HepG2 (cell line): ENCODE data around the gene GALNT11. TPM values are rescaled to one million over a fixed set of nuclear protein-coding genes. Genes with fewer than 3 reads are reported as not detected.

Experiments used
- ATAC-seq: fragments of 200-7000 bp; cut with Tn5 transposase; 3 replicates; pipeline ENCODE4 v1.9.1; 2020; ENCODE audit warnings: mild to moderate bottlenecking, moderate library complexity
- BruUV-seq: library from RNA; stranded (reverse); fragments of 400-500 nt; replicated peaks from 2 replicates; lab custom pipeline; 2021; lab: Mats Ljungman, UMichigan
- CTCF ChIA-PET: fragments of 300-600 bp; formaldehyde crosslinking; extraction: SDS; loops from one replicate; lab custom pipeline; 2021; ENCODE audit warnings: low total read pairs, inconsistent platforms, low intra/inter-chr PET ratio; lab: Yijun Ruan, JAX
- POLR2A ChIA-PET: fragments of 350-600 bp; sonication (Branson Sonifier 250); formaldehyde crosslinking; loops from one replicate; lab custom pipeline; 2020; ENCODE audit warnings: antibody characterized with exemption, inconsistent platforms; lab: Yijun Ruan, JAX
- DNase-seq: peaks from one replicate; pipeline ENCODE4 v3.0.0-alpha.2; 2015; ENCODE audit warnings: low spot score
- FAIRE-seq: peaks from 3 replicates; lab custom pipeline; 2011; peaks lifted over from hg19 to GRCh38; lab: Jason Lieb, UNC
- H2AFZ ChIP-seq: one replicate; pipeline ENCODE4 v1.6.1; 2011; ENCODE audit warnings: low read length, inconsistent platforms
- H3K27ac ChIP-seq: fragments of 300-600 bp; 3 replicates; pipeline ENCODE4 v1.8.0; 2011; ENCODE audit warnings: mixed run types, mild to moderate bottlenecking, mixed read lengths, low read length, inconsistent platforms; ENCODE audit not compliant: insufficient read depth; ENCODE audit errors: extremely low read length
- H3K27me3 ChIP-seq, 2 experiments: fragments of 200-600 bp in 1 of 2; 2 replicates in 1 of 2; 3 replicates in 1 of 2; pipeline versions ENCODE4 v1.6.0 to v1.8.0; 2011; ENCODE audit warnings: low read length in 2 of 2, mild to moderate bottlenecking in 2 of 2, moderate library complexity in 2 of 2, inconsistent platforms in 1 of 2; ENCODE audit not compliant: insufficient read depth in 2 of 2, control insufficient read depth in 1 of 2
- H3K36me3 ChIP-seq, 2 experiments: fragments of 200-600 bp in 1 of 2; replicated peaks in 1 of 2; 2 replicates in 1 of 2; 3 replicates in 1 of 2; pipeline versions ENCODE4 v1.5.1 to v1.8.0; 2011; ENCODE audit warnings: low read length in 2 of 2, inconsistent platforms in 1 of 2; ENCODE audit not compliant: insufficient read depth in 2 of 2, control insufficient read depth in 1 of 2
- H3K4me1 ChIP-seq: 2 replicates; pipeline ENCODE4 v1.5.1; 2012; ENCODE audit warnings: low read length, inconsistent platforms; ENCODE audit not compliant: insufficient read depth
- H3K4me2 ChIP-seq: 2 replicates; pipeline ENCODE4 v1.6.0; 2011; ENCODE audit warnings: low read depth, low read length, inconsistent platforms
- H3K4me3 ChIP-seq, 3 experiments: fragments of 200-600 bp in 1 of 3; sonication (generic), shearing (Covaris generic) in 1 of 3; replicated peaks in 1 of 3; 2 replicates each; pipeline ENCODE4 v1.5.1; 2011 to 2016; ENCODE audit warnings: low read length in 3 of 3, inconsistent platforms in 2 of 3, low read depth in 2 of 3, mild to moderate bottlenecking in 2 of 3, control low read depth in 1 of 3, mixed read lengths in 1 of 3; ENCODE audit not compliant: insufficient read depth in 1 of 3
- H3K79me2 ChIP-seq: one replicate; pipeline ENCODE4 v1.6.1; 2011; ENCODE audit warnings: low read length, inconsistent platforms; ENCODE audit not compliant: insufficient read depth
- H3K9ac ChIP-seq: 2 replicates; pipeline ENCODE4 v1.6.0; 2011; ENCODE audit warnings: mild to moderate bottlenecking, low read depth, low read length, inconsistent platforms; ENCODE audit not compliant: insufficient read depth
- H3K9me3 ChIP-seq: 2 replicates; pipeline ENCODE4 v1.5.1; 2012; ENCODE audit warnings: mild to moderate bottlenecking, low read length
- H4K20me1 ChIP-seq: 2 replicates; pipeline ENCODE4 v1.6.0; 2011; ENCODE audit warnings: inconsistent platforms, mild to moderate bottlenecking, low read length, moderate library complexity; ENCODE audit not compliant: insufficient read depth
- CTCF ChIP-seq: sonication (generic); formaldehyde crosslinking; IDR thresholded peaks from 2 replicates; pipeline ENCODE4 v1.5.0; 2020; ENCODE audit warnings: mild to moderate bottlenecking, missing genetic modification reagents, moderate library complexity
- HNF4G ChIP-seq, 2 experiments: sonication (generic) in 1 of 2; formaldehyde crosslinking in 1 of 2; IDR thresholded peaks; 2 replicates each; pipeline versions ENCODE4 v1.4.0 to v1.6.1; 2011 to 2020; ENCODE audit warnings: borderline replicate concordance in 2 of 2, low read depth in 2 of 2, mild to moderate bottlenecking in 2 of 2, low read length in 1 of 2, missing genetic modification reagents in 1 of 2, moderate library complexity in 1 of 2
- PRMT3 ChIP-seq: sonication (generic); formaldehyde crosslinking; IDR thresholded peaks from 2 replicates; pipeline ENCODE4 v1.8.1; 2022; ENCODE audit warnings: low read depth, mild to moderate bottlenecking, moderate library complexity, missing genetic modification reagents, borderline replicate concordance
- SMC3 ChIP-seq: IDR thresholded peaks from 2 replicates; pipeline ENCODE4 v1.6.1; 2011; ENCODE audit warnings: low read length, improper control_type of control experiment
- STAG1 ChIP-seq: sonication (generic); formaldehyde crosslinking; IDR thresholded peaks from 2 replicates; pipeline ENCODE4 v1.4.0; 2020; ENCODE audit warnings: missing genetic modification reagents
- TCF7L2 ChIP-seq: IDR thresholded peaks from 2 replicates; pipeline ENCODE4 v1.6.1; 2011; ENCODE audit warnings: mild to moderate bottlenecking, low read depth, low read length, moderate library complexity
- TEAD3 ChIP-seq: optimal IDR thresholded peaks from 2 replicates; pipeline ENCODE3; 2016; ENCODE audit warnings: borderline replicate concordance
- THRA ChIP-seq: sonication (generic); formaldehyde crosslinking; IDR thresholded peaks from 2 replicates; pipeline ENCODE4 v1.4.0; 2020; ENCODE audit warnings: missing genetic modification reagents, borderline replicate concordance
- YEATS2 ChIP-seq: sonication (generic); formaldehyde crosslinking; IDR thresholded peaks from 2 replicates; pipeline ENCODE4 v1.4.0; 2020; ENCODE audit warnings: missing genetic modification reagents, borderline replicate concordance
- ZFP1 ChIP-seq: IDR thresholded peaks from 2 replicates; pipeline ENCODE4 v1.6.1; 2016
- ZFP82 ChIP-seq: sonication (generic); formaldehyde crosslinking; IDR thresholded peaks from 2 replicates; pipeline ENCODE4 v1.5.1; 2020; ENCODE audit warnings: mild to moderate bottlenecking, missing genetic modification reagents, borderline replicate concordance
- ZIK1 ChIP-seq: sonication (generic); formaldehyde crosslinking; IDR thresholded peaks from 2 replicates; pipeline ENCODE4 v1.5.0; 2020; ENCODE audit warnings: mild to moderate bottlenecking, low read depth, missing genetic modification reagents, borderline replicate concordance
- ZNF12 ChIP-seq: sonication (generic); formaldehyde crosslinking; IDR thresholded peaks from 2 replicates; pipeline ENCODE4 v1.5.0; 2020; ENCODE audit warnings: missing genetic modification reagents
- ZNF782 ChIP-seq: sonication (generic); formaldehyde crosslinking; IDR thresholded peaks from 2 replicates; pipeline ENCODE4 v1.4.0; 2020; ENCODE audit warnings: missing genetic modification reagents, mild to moderate bottlenecking, borderline replicate concordance
- WGBS: methylation state at CpG from one replicate; pipeline ENCODE4 v1.1.6; 2017; ENCODE audit warnings: low lambda C conversion rate; 5-methylcytosine and 5-hydroxymethylcytosine counted together
- in situ Hi-C: cut with HindIII; loops from 2 replicates; pipeline ENCODE4 v1.10.0; 2017; ENCODE audit warnings: low pct_unique_long_range_greater_than_20kb; ENCODE audit not compliant: extremely low pct_ligation_motif_present
- intact Hi-C: fragments of 100-400 bp; cut with micrococcal nuclease; formaldehyde crosslinking; loops from one replicate; pipeline ENCODE4 v1.10.0; 2022; ENCODE audit not compliant: unreplicated experiment
- polyA plus RNA-seq, 8 experiments: library from polyadenylated mRNA; depleted of rRNA in 3 of 8; stranded (reverse) in 7 of 8; unstranded in 1 of 8; fragments of >200 nt; fragmentation: Illumina TruSeq in 4 of 8; extraction: Trizol in 4 of 8; gene quantifications; 2 replicates each; pipeline versions ENCODE4 v1.2.1 to v1.2.3, GENCODE V29; 2011 to 2016; ENCODE audit warnings: low read depth in 4 of 8, missing spikeins in 1 of 8, mixed read lengths in 1 of 8; ENCODE audit not compliant: insufficient read depth in 1 of 8
- total RNA-seq, 5 experiments: library from RNA; depleted of rRNA; stranded (reverse); fragments of >200 nt; fragmentation: Illumina TruSeq; extraction: Trizol; gene quantifications; 2 replicates each; pipeline ENCODE4 v1.2.3, GENCODE V29; 2016; ENCODE audit warnings: low read depth in 1 of 5

GALNT11 gene
- total and polyA plus RNA-seq, 2 of the 13 experiments (the other 11 are each of a cell fraction or from before 2014, with no cell fraction given): 9.3 to 16.3 TPM

- no peaks in the 10 kb centered on the region for H3K79me2 ChIP-seq
- POLR2A ChIA-PET: no interaction called here
- ATAC-seq: peak; percentile 92
- in situ Hi-C loops (no loop called here), intact Hi-C loops (loop anchor here (1.0 to 2.0 kb wide), 3 partner anchors 70 to 162 kb away; no protein-coding TSS in a partner anchor)
- H3K9me3 ChIP-seq: no peaks in the 10 kb centered on the region
- H3K36me3 ChIP-seq: peaks cover 13 to 61% of the 10 kb centered on the region in 2 experiments
- no peak overlapping the region for H2AFZ ChIP-seq
- no peak overlapping the region for H3K4me2 ChIP-seq
- H3K4me3 ChIP-seq: no peak overlapping the region
- 79% methylated on average over 4 of the region's 4 CpGs for WGBS
- H3K27ac ChIP-seq: no peak overlapping the region
- no peak for TF ChIP-seq ZNF782 (CRISPR knock-in tag)
- TF ChIP-seq HNF4G (IDR thresholded peaks at IDR 0.05; ENCODE audit: borderline replicate concordance, low read depth, low read length): no peak
- no peak for TF ChIP-seq HNF4G (CRISPR knock-in tag; IDR thresholded peaks at IDR 0.05; ENCODE audit: borderline replicate concordance, low read depth)
- TF ChIP-seq THRA (CRISPR knock-in tag): peak; percentile 46; the same call in 1 of the 2 replicates
- TF ChIP-seq ZFP1 (CRISPR knock-in tag): no peak
- TF ChIP-seq ZFP82 (CRISPR knock-in tag): no peak
- no peak for TF ChIP-seq ZIK1 (CRISPR knock-in tag)
- 0 out of 2 replicates have a peak, but pooled peaks have one; percentile 8 for TF ChIP-seq YEATS2 (CRISPR knock-in tag)
- TF ChIP-seq ZNF12 (CRISPR knock-in tag): peak; percentile 90; the same call in 1 of the 2 replicates
- peak; percentile 80 for TF ChIP-seq CTCF (CRISPR knock-in tag)
- TF ChIP-seq SMC3: peak; percentile 64
- no peak for TF ChIP-seq TCF7L2
- peak; percentile 83 for TF ChIP-seq STAG1
- TF ChIP-seq PRMT3: no peak
- TF ChIP-seq TEAD3 (CRISPR knock-in tag): peak; percentile 21
- TF ChIP-seq, all 625 proteins: peak for 7
- Histone ChIP-seq H3K27me3 (no peaks in the 10 kb centered on the region), H4K20me1 (no peaks in the 10 kb centered on the region), H3K9ac (no peak overlapping the region), H3K4me1 (no peaks in the 10 kb centered on the region)
- CTCF ChIA-PET: interaction anchor here (0.6 to 1.0 kb wide), 3 partner anchors 121 to 282 kb away, joined by 3 read pairs; partner anchors contain the start of gene GALNT11
- DNase-seq: peak; percentile 40
- peak; percentile 52 for FAIRE-seq
- BruUV-seq: no TSS peak
Measured at GRCh38 chr7:152145853-152146466, 120.5 kb downstream of the GALNT11 start.
